ENCODE data around the gene PSKH1. TPM values are rescaled to one million over a fixed set of nuclear protein-coding genes. Genes with fewer than 3 reads are reported as not detected.

The PSKH1 gene
- total and polyA plus RNA-seq, 9 of the 15 experiments (the other 6 are each of a cell fraction or from before 2014, with no cell fraction given), result 0.96 to 20.9 (median 9.4) TPM

DNA sequence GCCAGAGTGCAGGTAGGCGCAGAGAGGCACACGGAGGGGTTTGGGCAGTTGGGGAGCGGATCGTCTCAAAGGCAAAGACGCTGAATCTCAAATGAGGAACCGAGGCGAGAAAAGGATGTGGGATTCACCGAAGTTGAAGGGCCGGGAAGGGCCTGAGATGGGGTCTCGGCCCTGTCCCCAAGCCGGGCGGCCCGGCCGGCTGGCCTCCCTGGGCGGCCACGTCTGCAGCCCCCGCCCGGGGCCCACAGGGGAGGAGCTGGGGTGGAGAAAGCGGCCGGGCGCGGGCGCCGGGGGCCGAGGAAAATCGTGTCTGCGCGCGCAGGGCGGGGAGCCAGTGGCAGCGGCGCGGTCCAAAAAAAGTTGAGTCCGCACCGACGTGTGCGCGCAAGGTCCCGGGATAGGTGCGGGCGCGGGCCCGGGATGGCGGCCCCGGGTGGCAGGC is 74.9 kb downstream of the PSKH1 start (continued):
- no peak for TF ChIP-seq ZNF12 (CRISPR knock-in tag; IDR thresholded peaks at IDR 0.05)
- no peak for TF ChIP-seq RFX7 (CRISPR knock-in tag; IDR thresholded peaks at IDR 0.05)
- no peak for TF ChIP-seq SIX5 (IDR thresholded peaks at IDR 0.05; ENCODE audit: borderline replicate concordance in 1 of 2, insufficient read depth in 1 of 2, low read depth in 1 of 2, low read length in 2 of 2)
- no peak for TF ChIP-seq RBM25 (IDR thresholded peaks at IDR 0.05; ENCODE audit: low read depth, low read length, severe bottlenecking)
- TF ChIP-seq RBM39 (optimal IDR thresholded peaks at IDR 0.05; ENCODE audit: low read depth, low read length), result no peak
- no peak for TF ChIP-seq POLR2B (IDR thresholded peaks at IDR 0.05; ENCODE audit: low read depth, partially characterized antibody)
- no peak for TF ChIP-seq TAF1 (IDR thresholded peaks at IDR 0.05; ENCODE audit: control insufficient read depth, extremely low read depth, insufficient read depth, low read length, severe bottlenecking)
- no peak for TF ChIP-seq FOXK1 (CRISPR knock-in tag; IDR thresholded peaks at IDR 0.05; ENCODE audit: borderline replicate concordance)
- no peak for TF ChIP-seq ZC3H8 (IDR thresholded peaks at IDR 0.05)
- TF ChIP-seq CSDE1 (IDR thresholded peaks at IDR 0.05), result no peak
- TF ChIP-seq NEUROD1 (IDR thresholded peaks at IDR 0.05; ENCODE audit: borderline replicate concordance, low read depth, low read length, partially characterized antibody), result no peak
- no peak for TF ChIP-seq XRCC5 (IDR thresholded peaks at IDR 0.05; ENCODE audit: low read depth, low read length)
- TF ChIP-seq, protein P1, sequence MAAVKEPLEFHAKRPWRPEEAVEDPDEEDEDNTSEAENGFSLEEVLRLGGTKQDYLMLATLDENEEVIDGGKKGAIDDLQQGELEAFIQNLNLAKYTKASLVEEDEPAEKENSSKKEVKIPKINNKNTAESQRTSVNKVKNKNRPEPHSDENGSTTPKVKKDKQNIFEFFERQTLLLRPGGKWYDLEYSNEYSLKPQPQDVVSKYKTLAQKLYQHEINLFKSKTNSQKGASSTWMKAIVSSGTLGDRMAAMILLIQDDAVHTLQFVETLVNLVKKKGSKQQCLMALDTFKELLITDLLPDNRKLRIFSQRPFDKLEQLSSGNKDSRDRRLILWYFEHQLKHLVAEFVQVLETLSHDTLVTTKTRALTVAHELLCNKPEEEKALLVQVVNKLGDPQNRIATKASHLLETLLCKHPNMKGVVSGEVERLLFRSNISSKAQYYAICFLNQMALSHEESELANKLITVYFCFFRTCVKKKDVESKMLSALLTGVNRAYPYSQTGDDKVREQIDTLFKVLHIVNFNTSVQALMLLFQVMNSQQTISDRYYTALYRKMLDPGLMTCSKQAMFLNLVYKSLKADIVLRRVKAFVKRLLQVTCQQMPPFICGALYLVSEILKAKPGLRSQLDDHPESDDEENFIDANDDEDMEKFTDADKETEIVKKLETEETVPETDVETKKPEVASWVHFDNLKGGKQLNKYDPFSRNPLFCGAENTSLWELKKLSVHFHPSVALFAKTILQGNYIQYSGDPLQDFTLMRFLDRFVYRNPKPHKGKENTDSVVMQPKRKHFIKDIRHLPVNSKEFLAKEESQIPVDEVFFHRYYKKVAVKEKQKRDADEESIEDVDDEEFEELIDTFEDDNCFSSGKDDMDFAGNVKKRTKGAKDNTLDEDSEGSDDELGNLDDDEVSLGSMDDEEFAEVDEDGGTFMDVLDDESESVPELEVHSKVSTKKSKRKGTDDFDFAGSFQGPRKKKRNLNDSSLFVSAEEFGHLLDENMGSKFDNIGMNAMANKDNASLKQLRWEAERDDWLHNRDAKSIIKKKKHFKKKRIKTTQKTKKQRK (IDR thresholded peaks at IDR 0.05; ENCODE audit: borderline replicate concordance, low read depth, low read length), result no peak
- TF ChIP-seq KDM1A (IDR thresholded peaks at IDR 0.05), result no peak
- no peak for TF ChIP-seq SIN3A (IDR thresholded peaks at IDR 0.05; ENCODE audit: borderline replicate concordance in 2 of 2, control insufficient read depth in 1 of 2, low read depth in 2 of 2, low read length in 2 of 2)
